LHCN-M2 (cell line): Measurements from ENCODE around the gene ZNF622. TPM values are rescaled to one million over a fixed set of nuclear protein-coding genes. Genes with fewer than 3 reads are reported as not detected.
"Not testable (repeated sequence)": the region's sequence is repeated elsewhere in the genome, so short reads cannot be mapped to it uniquely, and the experiment has no call there.

Experiments used
- DNase-seq: peaks from one replicate; pipeline ENCODE4 v3.0.0-alpha.2; 2012; ENCODE audit warnings: low read depth
- total RNA-seq: library from RNA; depleted of rRNA; stranded (reverse); fragments of >200 nt; gene quantifications from 2 replicates; pipeline ENCODE4 v1.2.3, GENCODE V29; 2014

ZNF622 gene
- total RNA-seq, 1 experiment from 2014 or later = 50.9 TPM

GRCh38 chr5:16480821-16481538 lies 15.4 kb upstream of the ZNF622 start:
- DNase-seq = peak; percentile 52

- no peak for DNase-seq
These were observed 14.5 kb upstream of the ZNF622 start for GRCh38 chr5:16480144-16480543.

- DNase-seq = no peak
These were observed 11.9 kb upstream of the ZNF622 start for GRCh38 chr5:16477541-16477940.

GRCh38 chr5:16476417-16476816 lies 10.8 kb upstream of the ZNF622 start:
- DNase-seq = not testable (repeated sequence)

- no peak for DNase-seq
These were observed 5.8 kb upstream of the ZNF622 start for GRCh38 chr5:16471387-16471786.

GRCh38 chr5:16467363-16468219 lies 2.0 kb upstream of the ZNF622 start:
- peak; percentile 72 for DNase-seq

- no peak for DNase-seq
These were observed 696 bp downstream of the ZNF622 start for GRCh38 chr5:16464664-16465543.

- DNase-seq = no peak
These were observed 1.4 kb downstream of the ZNF622 start for GRCh38 chr5:16464231-16464630.

- DNase-seq = peak; percentile 96
These were observed 3.8 kb downstream of the ZNF622 start for GRCh38 chr5:16461782-16462181.

- no peak for DNase-seq
These were observed 4.6 kb downstream of the ZNF622 start for GRCh38 chr5:16461026-16461425.

GRCh38 chr5:16459451-16459850 lies 6.1 kb downstream of the ZNF622 start:
- DNase-seq = no peak

GRCh38 chr5:16457853-16458252 lies 7.7 kb downstream of the ZNF622 start:
- no peak for DNase-seq

GRCh38 chr5:16457451-16457850 lies 8.1 kb downstream of the ZNF622 start:
- DNase-seq = no peak

GRCh38 chr5:16456103-16456832 lies 9.3 kb downstream of the ZNF622 start:
- DNase-seq = peak; percentile 86

GRCh38 chr5:16455668-16456067 lies 9.9 kb downstream of the ZNF622 start:
- DNase-seq = no peak

- DNase-seq = no peak
These were observed 10.9 kb downstream of the ZNF622 start for GRCh38 chr5:16454686-16455085.

- no peak for DNase-seq
These were observed 12.0 kb downstream of the ZNF622 start for GRCh38 chr5:16453609-16454008.

- DNase-seq = no peak
These were observed 15.4 kb downstream of the ZNF622 start for GRCh38 chr5:16450163-16450562.

GRCh38 chr5:16446993-16447392 lies 18.6 kb downstream of the ZNF622 start:
- DNase-seq = peak; percentile 19

- peak; percentile 14 for DNase-seq
These were observed 27.6 kb downstream of the ZNF622 start for GRCh38 chr5:16437977-16438376.

- not testable (repeated sequence) for DNase-seq
These were observed 29.4 kb downstream of the ZNF622 start for GRCh38 chr5:16436065-16436682.
